ENCODE data around the gene LRRN1. TPM values are rescaled to one million over a fixed set of nuclear protein-coding genes. Genes with fewer than 3 reads are reported as not detected.

Gene LRRN1
- total RNA-seq: 61.1 TPM

GRCh38 chr3:3799173-3800079, at the start of gene LRRN1:
TSS of gene LRRN1 (plus strand) at chr3:3799431. CDS start at chr3:3844642, 45,211 bp downstream.

